K562 (cell line): ENCODE data around the gene TDRD10. TPM values are rescaled to one million over a fixed set of nuclear protein-coding genes. Genes with fewer than 3 reads are reported as not detected.

ENCODE experiments used
- ATF6 ChIP-seq: sonication (generic); formaldehyde crosslinking; IDR thresholded peaks from 2 replicates; pipeline ENCODE4 v1.4.0; 2020; ENCODE audit warnings: mild to moderate bottlenecking, missing genetic modification reagents
- ATF7 ChIP-seq: fragments of 450-650 bp; IDR thresholded peaks from 2 replicates; pipeline ENCODE4 v1.7.1; 2014; ENCODE audit warnings: mild to moderate bottlenecking, moderate library complexity
- BMI1 ChIP-seq: fragments of 150-350 bp; IDR thresholded peaks from 2 replicates; pipeline ENCODE4 v1.6.1; 2014; ENCODE audit warnings: low read length
- CHD1 ChIP-seq: fragments of 200-600 bp; sonication (generic); IDR thresholded peaks from one replicate; pipeline ENCODE4 v1.6.1; 2012; ENCODE audit warnings: mild to moderate bottlenecking, moderate library complexity, low read length, inconsistent platforms
- E2F6 ChIP-seq, 2 experiments: IDR thresholded peaks; 2 replicates each; pipeline ENCODE4 v1.6.1; 2011; ENCODE audit warnings: borderline replicate concordance in 1 of 2, control low read depth in 1 of 2, low read depth in 1 of 2, low read length in 1 of 2, mild to moderate bottlenecking in 1 of 2, mixed read lengths in 1 of 2, moderate library complexity in 1 of 2; ENCODE audit not compliant: insufficient read depth in 1 of 2, insufficient read length in 1 of 2, poor library complexity in 1 of 2, severe bottlenecking in 1 of 2; ENCODE audit errors: extremely low read depth in 1 of 2
- EGR1 ChIP-seq: fragments of 450-650 bp; conservative IDR thresholded peaks from 2 replicates; pipeline ENCODE4 v1.6.1; 2017; ENCODE audit warnings: mild to moderate bottlenecking
- EP300 ChIP-seq: IDR thresholded peaks from 2 replicates; pipeline ENCODE4 v1.6.1; 2012; ENCODE audit warnings: low read length, improper control_type of control experiment
- KLF16 ChIP-seq: IDR thresholded peaks from 2 replicates; pipeline ENCODE4 v1.6.1; 2016; ENCODE audit warnings: antibody characterized with exemption
- LCOR ChIP-seq: sonication (generic); formaldehyde crosslinking; IDR thresholded peaks from 2 replicates; pipeline ENCODE4 v1.8.0; 2022; ENCODE audit warnings: mild to moderate bottlenecking, missing genetic modification reagents
- NRF1 ChIP-seq, 2 experiments: fragments of 450-650 bp; IDR thresholded peaks in 1 of 2; conservative IDR thresholded peaks in 1 of 2; 2 replicates each; pipeline ENCODE4 v1.6.1; 2014; ENCODE audit warnings: mild to moderate bottlenecking in 2 of 2
- SAP30 ChIP-seq: fragments of 200-600 bp; sonication (generic); IDR thresholded peaks from 2 replicates; pipeline ENCODE4 v1.6.1; 2012; ENCODE audit warnings: borderline replicate concordance, low read depth, mild to moderate bottlenecking, moderate library complexity, low read length, control low read depth, inconsistent platforms; ENCODE audit not compliant: insufficient read depth, poor library complexity, severe bottlenecking
- TFE3 ChIP-seq: fragments of 450-650 bp; formaldehyde crosslinking; IDR thresholded peaks from 2 replicates; pipeline ENCODE4 v1.4.0; 2020; ENCODE audit warnings: mild to moderate bottlenecking, mixed read lengths
- TRIM28 ChIP-seq: fragments of 450-650 bp; IDR thresholded peaks from 2 replicates; pipeline ENCODE4 v1.6.1; 2017
- U2AF2 ChIP-seq: fragments of 200-400 bp; formaldehyde crosslinking; optimal IDR thresholded peaks from 2 replicates; pipeline ENCODE3; 2017; ENCODE audit warnings: low read depth, mild to moderate bottlenecking, low read length
- ZBTB9 ChIP-seq: fragments of 450-650 bp; formaldehyde crosslinking; IDR thresholded peaks from 2 replicates; pipeline ENCODE4 v1.4.0; 2020; ENCODE audit warnings: mild to moderate bottlenecking, moderate library complexity
- ZFP36 ChIP-seq: fragments of 150-350 bp; IDR thresholded peaks from 2 replicates; pipeline ENCODE4 v1.6.1; 2018; ENCODE audit warnings: low read length, low read depth; ENCODE audit not compliant: partially characterized antibody
- ZNF197 ChIP-seq: fragments of 200-800 bp; sonication (Bioruptor generic); IDR thresholded peaks from 2 replicates; pipeline ENCODE4 v1.6.1; 2016; ENCODE audit warnings: low read depth, missing genetic modification characterization, missing compliant biosample characterization
- ZNF277 ChIP-seq: fragments of 250-450 bp; sonication (Bioruptor Pico); IDR thresholded peaks from 2 replicates; pipeline ENCODE4 v1.8.0; 2022; ENCODE audit warnings: inconsistent platforms, mild to moderate bottlenecking, moderate library complexity, borderline replicate concordance
- ZNF780A ChIP-seq: fragments of 250-450 bp; sonication (Bioruptor Pico); IDR thresholded peaks from 2 replicates; pipeline ENCODE4 v1.5.0; 2021; ENCODE audit warnings: mild to moderate bottlenecking
- ZSCAN29 ChIP-seq: fragments of 450-650 bp; IDR thresholded peaks from 2 replicates; pipeline ENCODE4 v1.6.1; 2017
- polyA plus RNA-seq, 8 experiments: library from polyadenylated mRNA; depleted of rRNA in 4 of 8; stranded (reverse) in 5 of 8; unstranded in 3 of 8; fragments of >200 nt; fragmentation: Nextera tagmentation in 2 of 8; fragmentation: Illumina TruSeq in 1 of 8; extraction: Ambion mirVana in 2 of 8; extraction: Trizol in 1 of 8; gene quantifications; 2 replicates each; pipeline versions ENCODE4 v1.2.1 to v1.2.3, GENCODE V29; 2011 to 2014; ENCODE audit warnings: inconsistent platforms in 1 of 8, missing spikeins in 1 of 8
- total RNA-seq, 7 experiments: library from RNA; depleted of rRNA in 6 of 7; stranded (reverse); fragments of >200 nt in 6 of 7; fragmentation: Illumina TruSeq in 2 of 7; extraction: Trizol in 2 of 7; gene quantifications; 2 replicates each; pipeline versions ENCODE4 v1.2.1 to v1.2.3, GENCODE V29; 2011 to 2021; ENCODE audit warnings: low replicate concordance in 1 of 7

Gene TDRD10
- total and polyA plus RNA-seq, 9 of the 15 experiments (the other 6 are each of a cell fraction or from before 2014, with no cell fraction given) = not detected

- TF ChIP-seq ATF7 (peak; percentile 86), TFE3 (CRISPR knock-in tag) (peak; percentile 99), E2F6 (IDR thresholded peaks at IDR 0.05; ENCODE audit: borderline replicate concordance in 1 of 2, extremely low read depth in 1 of 2, insufficient read depth in 1 of 2, insufficient read length in 1 of 2, low read depth in 1 of 2, low read length in 1 of 2, poor library complexity in 1 of 2, severe bottlenecking in 1 of 2) (peak; percentile 98 to 99), KLF16 (peak; percentile 37; the same call in 1 of the 2 replicates), BMI1 (no peak), ATF6 (CRISPR knock-in tag) (peak; percentile 97), U2AF2 (no peak), SAP30 (peak; percentile 35), LCOR (CRISPR knock-in tag) (peak; percentile 97), ZNF197 (CRISPR knock-in tag) (peak; percentile 81; the same call in 1 of the 2 replicates), ZFP36 (peak; percentile 41), EGR1 (peak; percentile 97), TRIM28 (no peak), ZNF780A (CRISPR knock-in tag) (no peak), CHD1 (no peak), ZBTB9 (CRISPR knock-in tag) (peak; percentile 70; the same call in 1 of the 2 replicates), NRF1 (conservative IDR thresholded peaks at IDR 0.05 in 1 of 2, IDR thresholded peaks at IDR 0.05 in 1 of 2) (peak; percentile 90 to 92), ZNF277 (CRISPR knock-in tag) (no peak), ZSCAN29 (no peak), EP300 (no peak)
These were observed 56.9 kb downstream of the TDRD10 start (continued) for GRCh38 chr1:154558720-154559465.
